ENCODE data around the gene SEL1L. TPM values are rescaled to one million over a fixed set of nuclear protein-coding genes. Genes with fewer than 3 reads are reported as not detected.
A peak's percentile ranks its signal among the peaks of the same experiment; 100 is the strongest.
"Not testable (repeated sequence)": the region's sequence is repeated elsewhere in the genome, so short reads cannot be mapped to it uniquely, and the experiment has no call there.

Gene SEL1L
- total and polyA plus RNA-seq, 7 donors, result 15.5 to 83.4 (median 45.2) TPM

DNA sequence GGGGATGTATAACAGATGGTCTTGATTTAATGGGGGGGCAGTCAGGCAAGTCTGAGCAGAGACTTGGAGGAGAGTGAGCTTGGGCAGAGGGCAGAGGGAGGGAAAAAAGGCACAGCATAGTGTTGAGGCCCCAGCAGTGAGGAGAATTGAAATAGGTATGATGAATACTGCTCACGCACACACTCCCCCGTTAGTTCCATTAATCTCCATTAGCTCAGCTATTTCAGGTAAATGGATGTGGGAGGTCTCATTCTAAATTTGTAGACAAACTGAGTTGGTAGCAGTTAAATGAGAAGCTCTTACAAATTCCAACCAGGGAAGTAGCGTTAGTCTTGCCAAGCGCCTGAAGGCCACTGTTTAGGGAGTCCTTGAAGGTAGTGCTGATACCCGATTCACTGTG, 66.8 kb downstream of the SEL1L start:
- Histone ChIP-seq H3K27ac (no peak overlapping the region), H3K4me3 (no peak overlapping the region), H3K4me1 (no peaks in the 10 kb centered on the region), H3K36me3 (ENCODE audit: insufficient read depth in 1 of 2, low read depth in 1 of 2) (peaks cover 0 to under 1% of the 10 kb centered on the region in 2 donors), H3K9me3 (no peaks in the 10 kb centered on the region), H3K27me3 (ENCODE audit: insufficient read depth in 3 of 3, low read length in 2 of 3) (no peaks in the 10 kb centered on the region)
- intact Hi-C loops (cut with DNase I), result loop anchor here in 1 of 2 donors (5.0 kb wide), 1 partner anchor 245 kb away; the partner anchor contains the start of gene GTF2A1
- DNase-seq (no peak), ATAC-seq (no peak)
- 88 to 94% (median 89%) methylated on average over 5 of the region's 5 CpGs for WGBS, 3 donors
- TF ChIP-seq, protein P1, sequence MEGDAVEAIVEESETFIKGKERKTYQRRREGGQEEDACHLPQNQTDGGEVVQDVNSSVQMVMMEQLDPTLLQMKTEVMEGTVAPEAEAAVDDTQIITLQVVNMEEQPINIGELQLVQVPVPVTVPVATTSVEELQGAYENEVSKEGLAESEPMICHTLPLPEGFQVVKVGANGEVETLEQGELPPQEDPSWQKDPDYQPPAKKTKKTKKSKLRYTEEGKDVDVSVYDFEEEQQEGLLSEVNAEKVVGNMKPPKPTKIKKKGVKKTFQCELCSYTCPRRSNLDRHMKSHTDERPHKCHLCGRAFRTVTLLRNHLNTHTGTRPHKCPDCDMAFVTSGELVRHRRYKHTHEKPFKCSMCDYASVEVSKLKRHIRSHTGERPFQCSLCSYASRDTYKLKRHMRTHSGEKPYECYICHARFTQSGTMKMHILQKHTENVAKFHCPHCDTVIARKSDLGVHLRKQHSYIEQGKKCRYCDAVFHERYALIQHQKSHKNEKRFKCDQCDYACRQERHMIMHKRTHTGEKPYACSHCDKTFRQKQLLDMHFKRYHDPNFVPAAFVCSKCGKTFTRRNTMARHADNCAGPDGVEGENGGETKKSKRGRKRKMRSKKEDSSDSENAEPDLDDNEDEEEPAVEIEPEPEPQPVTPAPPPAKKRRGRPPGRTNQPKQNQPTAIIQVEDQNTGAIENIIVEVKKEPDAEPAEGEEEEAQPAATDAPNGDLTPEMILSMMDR (IDR thresholded peaks at IDR 0.05), result no peak

DNA sequence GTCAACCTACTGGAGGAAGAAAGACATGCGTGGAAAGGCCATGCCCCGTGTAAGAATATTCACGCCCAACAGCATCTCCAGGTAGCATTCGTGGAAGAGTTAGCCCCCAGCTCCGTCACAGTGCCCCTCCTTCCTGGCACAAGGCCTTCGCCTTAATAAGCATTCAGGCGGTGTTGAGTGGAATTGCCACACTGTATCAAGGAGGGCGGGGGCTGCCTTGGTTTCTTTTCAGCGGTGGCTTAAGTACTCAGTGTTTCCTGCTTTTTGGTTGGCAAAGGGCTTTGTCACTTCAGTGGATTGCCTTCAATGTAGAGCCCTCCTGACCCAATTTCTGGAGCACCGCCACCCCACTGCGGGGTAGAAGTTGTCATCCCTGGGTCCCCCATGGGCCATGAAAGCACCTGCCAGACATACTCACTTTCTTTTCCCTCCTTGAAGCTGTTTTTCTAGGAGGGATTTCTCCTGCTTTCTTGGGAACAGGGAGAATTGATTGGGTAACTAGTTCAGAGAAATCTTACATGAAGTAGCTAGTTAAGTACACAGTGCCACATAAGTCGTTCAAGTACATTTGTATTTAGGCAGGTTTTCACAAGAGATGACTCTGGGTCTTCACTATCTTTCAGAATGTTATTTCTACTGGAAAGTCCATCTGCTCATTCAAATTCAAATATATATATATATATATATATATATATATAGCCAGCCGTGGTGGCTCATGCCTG, 68.0 kb downstream of the SEL1L start:
- intact Hi-C loops (cut with DNase I), result loop anchor here in 1 of 2 donors (5.0 kb wide), 1 partner anchor 243 kb away; the partner anchor contains the start of gene GTF2A1
- Histone ChIP-seq H3K9me3 (no peaks in the 10 kb centered on the region), H3K27me3 (ENCODE audit: insufficient read depth in 3 of 3, low read length in 2 of 3) (no peaks in the 10 kb centered on the region), H3K4me1 (no peaks in the 10 kb centered on the region), H3K4me3 (peak overlapping the region; percentile 69), H3K27ac (no peak overlapping the region), H3K36me3 (ENCODE audit: insufficient read depth in 1 of 2, low read depth in 1 of 2) (no peaks in the 10 kb centered on the region)
- no peak for DNase-seq
- no peak for ATAC-seq
- 71 to 78% (median 77%) methylated on average over 12 to 13 of the region's 13 CpGs for WGBS, 3 donors
- TF ChIP-seq, protein P1 (IDR thresholded peaks at IDR 0.05), result no peak

DNA sequence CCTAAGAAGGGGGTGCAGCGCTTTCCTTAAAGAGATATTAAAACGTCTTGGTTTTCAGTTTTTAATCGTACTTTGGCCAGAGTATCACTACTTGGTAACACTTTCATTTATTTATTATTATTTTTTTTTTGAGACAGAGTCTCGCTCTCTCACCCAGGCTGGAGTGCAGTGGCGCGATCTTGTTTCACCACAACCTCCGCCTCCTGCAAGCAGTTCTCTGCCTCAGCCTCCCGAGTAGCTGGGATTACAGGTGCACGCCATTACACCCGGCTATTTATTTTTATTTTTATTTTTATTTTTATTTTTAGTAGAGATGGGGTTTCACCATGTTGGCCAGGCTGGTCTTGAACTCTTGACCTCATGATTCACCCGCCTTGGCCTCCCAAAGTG, 68.7 kb downstream of the SEL1L start:
- intact Hi-C loops (cut with DNase I), result loop anchor here in 1 of 2 donors (5.0 kb wide), 1 partner anchor 243 kb away; the partner anchor contains the start of gene GTF2A1
- peak overlapping the region; percentile 69 for H3K4me3 ChIP-seq
- H3K9me3 ChIP-seq; DNase-seq; H3K36me3 ChIP-seq (ENCODE audit: insufficient read depth in 1 of 2, low read depth in 1 of 2); H3K4me1 ChIP-seq; H3K27me3 ChIP-seq (ENCODE audit: insufficient read depth in 3 of 3, low read length in 2 of 3): not testable (repeated sequence)
- peak overlapping the region; percentile 53 for H3K27ac ChIP-seq
- 24 to 44% (median 28%) methylated on average over 11 of the region's 11 CpGs for WGBS, 3 donors
- ATAC-seq, result peak in 1 of 4 donors; percentile 4

DNA sequence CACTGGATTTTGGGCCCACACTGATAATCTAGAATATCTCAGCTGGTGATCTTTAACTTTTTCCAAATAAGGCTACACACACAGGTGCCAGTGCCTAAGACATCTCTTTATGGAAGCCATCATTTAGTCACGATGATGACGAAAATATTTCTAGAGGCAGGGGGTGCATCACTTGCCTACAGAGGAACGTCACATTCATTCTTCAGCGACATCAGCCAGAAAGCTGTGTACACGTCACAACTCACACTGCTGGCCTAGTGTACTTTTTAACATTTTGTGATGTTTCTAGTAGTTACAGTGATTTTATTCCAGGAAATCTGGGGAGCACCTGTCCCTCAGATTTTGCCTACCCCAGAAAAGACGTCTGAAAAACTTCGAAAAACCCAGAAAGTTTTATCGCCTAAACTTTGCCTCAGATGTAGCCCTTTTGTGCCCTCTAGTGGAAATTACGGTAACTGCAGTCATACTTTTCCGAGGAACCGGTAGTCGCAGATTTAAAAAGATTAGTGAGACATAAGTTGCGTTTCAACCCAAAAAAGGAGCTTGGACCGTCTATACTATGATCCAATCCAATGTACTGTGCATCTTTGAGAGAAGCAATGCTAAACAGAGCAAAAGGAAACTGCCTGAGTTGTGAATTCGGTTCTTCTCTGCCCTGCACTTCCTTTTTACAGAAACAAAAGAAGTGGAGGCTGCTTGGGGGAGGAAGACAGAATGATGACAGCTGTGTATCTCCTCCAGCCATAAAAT, 69.2 kb downstream of the SEL1L start:
- H3K27me3 ChIP-seq (ENCODE audit: insufficient read depth in 3 of 3, low read length in 2 of 3), result no peaks in the 10 kb centered on the region
- no peaks in the 10 kb centered on the region for H3K36me3 ChIP-seq (ENCODE audit: insufficient read depth in 1 of 2, low read depth in 1 of 2)
- H3K4me1 ChIP-seq, result no peaks in the 10 kb centered on the region
- H3K4me3 ChIP-seq, result peak overlapping the region; percentile 69
- no peak for DNase-seq
- intact Hi-C loops (cut with DNase I), result loop anchor here in 1 of 2 donors (5.0 kb wide), 2 partner anchors 242 to 472 kb away; partner anchors contain the start of gene GTF2A1
- no peaks in the 10 kb centered on the region for H3K9me3 ChIP-seq
- peak in 3 of 4 donors; percentile 54 to 72 (median 58) for ATAC-seq
- TF ChIP-seq, protein P1 (IDR thresholded peaks at IDR 0.05), result peak; percentile 91
- WGBS, 3 donors, result 7 to 13% (median 9%) methylated on average over 15 of the region's 15 CpGs
- H3K27ac ChIP-seq, result peak overlapping the region; percentile 53

DNA sequence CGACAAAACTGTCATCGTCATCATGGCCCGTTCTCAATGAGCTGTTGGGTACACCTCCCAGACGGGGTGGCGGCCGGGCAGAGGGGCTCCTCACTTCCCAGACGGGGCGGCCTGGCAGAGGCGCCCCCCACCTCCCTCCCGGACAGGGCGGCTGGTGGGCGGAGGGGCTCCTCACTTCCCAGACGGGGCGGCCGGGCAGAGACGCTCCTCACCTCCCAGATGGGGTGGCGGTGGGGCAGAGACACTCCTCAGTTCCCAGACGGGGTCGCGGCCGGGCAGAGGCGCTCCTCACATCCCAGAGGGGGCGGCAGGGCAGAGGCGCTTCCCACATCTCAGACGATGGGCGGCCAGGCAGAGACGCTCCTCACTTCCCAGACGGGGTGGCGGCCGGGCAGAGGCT, 71.3 kb downstream of the SEL1L start:
- WGBS, 3 donors, result 94 to 97% (median 95%) methylated on average over 29 to 30 of the region's 30 CpGs
- not testable (repeated sequence) for H3K4me1 ChIP-seq; DNase-seq; ATAC-seq; H3K4me3 ChIP-seq; H3K36me3 ChIP-seq (ENCODE audit: insufficient read depth in 1 of 2, low read depth in 1 of 2); H3K27ac ChIP-seq; H3K9me3 ChIP-seq; H3K27me3 ChIP-seq (ENCODE audit: insufficient read depth in 3 of 3, low read length in 2 of 3)
- intact Hi-C loops (cut with DNase I), result loop anchor here in 1 of 2 donors (5.0 kb wide), 1 partner anchor 470 kb away; no protein-coding TSS in a partner anchor

All from psoas muscle (tissue), 8 donors.